ENCODE measurements around the gene NDN.
"Not testable (repeated sequence)": the region's sequence is repeated elsewhere in the genome, so short reads cannot be mapped to it uniquely, and the experiment has no call there.

NDN gene, protein sequence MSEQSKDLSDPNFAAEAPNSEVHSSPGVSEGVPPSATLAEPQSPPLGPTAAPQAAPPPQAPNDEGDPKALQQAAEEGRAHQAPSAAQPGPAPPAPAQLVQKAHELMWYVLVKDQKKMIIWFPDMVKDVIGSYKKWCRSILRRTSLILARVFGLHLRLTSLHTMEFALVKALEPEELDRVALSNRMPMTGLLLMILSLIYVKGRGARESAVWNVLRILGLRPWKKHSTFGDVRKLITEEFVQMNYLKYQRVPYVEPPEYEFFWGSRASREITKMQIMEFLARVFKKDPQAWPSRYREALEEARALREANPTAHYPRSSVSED

GRCh38 chr15:23687143-23687470 lies at the start of gene NDN:
NDN (minus strand) TSS chr15:23687305; CDS start chr15:23687217, 88 bp downstream.
- DNase-seq, result peak; percentile 82

- DNase-seq, result no peak
These were observed 49.0 kb upstream of the NDN start for GRCh38 chr15:23736033-23736673.

- no peak for DNase-seq
These were observed 47.8 kb upstream of the NDN start for GRCh38 chr15:23734862-23735261.

GRCh38 chr15:23713874-23714656 lies 27.0 kb upstream of the NDN start:
- DNase-seq, result not testable (repeated sequence)

GRCh38 chr15:23708332-23708731 lies 21.2 kb upstream of the NDN start:
- DNase-seq, result no peak

GRCh38 chr15:23695282-23695681 lies 8.2 kb upstream of the NDN start:
- DNase-seq, result no peak

DNA sequence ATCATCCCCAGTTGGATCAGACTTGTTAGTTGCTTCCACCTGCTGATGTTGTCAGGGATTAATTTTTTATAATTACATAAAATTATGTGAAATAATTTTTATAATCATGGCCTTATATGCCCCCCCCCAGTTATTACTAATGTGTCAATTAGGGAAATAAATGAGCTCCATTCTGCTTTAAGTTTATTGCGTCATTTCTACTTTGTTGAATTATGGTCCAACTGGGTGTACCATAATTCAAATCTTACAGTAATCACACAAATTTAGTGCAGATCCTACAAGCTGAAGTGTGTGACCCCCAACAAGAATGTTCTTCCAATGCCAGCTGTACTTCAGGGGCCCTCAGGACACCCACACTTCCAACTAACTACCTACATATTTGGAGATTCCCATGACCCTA lies 7.5 kb upstream of the NDN start:
- no peak for DNase-seq

- DNase-seq, result peak; percentile 95
These were observed 3.3 kb upstream of the NDN start for GRCh38 chr15:23690450-23690852.

DNA sequence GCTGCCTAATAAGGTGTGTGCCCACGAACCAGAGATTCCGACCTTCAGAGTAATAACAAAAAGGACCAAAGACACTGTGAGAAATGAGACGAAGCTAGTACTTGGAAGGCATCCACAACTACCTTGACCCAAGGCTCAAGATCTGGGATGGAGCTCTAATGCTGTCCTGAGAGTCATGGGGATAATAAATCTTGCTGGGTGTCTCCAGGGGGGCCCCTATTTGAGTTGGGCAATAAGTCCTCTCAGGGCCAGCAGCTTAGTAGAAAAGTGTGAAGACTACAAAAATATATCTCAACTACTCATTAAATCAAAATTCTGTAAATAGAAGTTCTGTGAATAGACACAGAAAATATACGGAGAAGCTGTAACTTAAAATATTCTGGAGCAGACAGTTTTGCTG lies 2.9 kb upstream of the NDN start:
- DNase-seq, result no peak

- no peak for DNase-seq
These were observed 501 bp downstream of the NDN start for GRCh38 chr15:23686466-23687142.

DNA sequence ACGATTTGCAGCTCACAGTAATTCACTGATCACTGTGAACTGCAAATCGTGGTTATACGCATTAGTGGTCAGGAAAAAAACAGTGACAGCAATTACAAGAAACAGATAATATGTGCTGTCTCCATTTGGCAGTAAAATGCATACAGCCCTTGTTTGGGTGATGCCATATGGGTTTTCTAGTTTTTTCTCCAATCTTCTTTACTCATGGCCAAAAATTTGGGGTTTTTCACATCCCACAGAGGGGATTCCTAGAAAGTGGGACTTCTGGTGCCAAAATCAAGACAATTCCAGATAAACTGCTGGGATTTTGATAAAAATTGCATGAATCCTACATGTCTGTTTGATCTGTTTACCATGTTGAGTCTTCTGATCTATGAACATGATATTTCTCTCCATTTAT lies 15.6 kb downstream of the NDN start:
- no peak for DNase-seq

DNA sequence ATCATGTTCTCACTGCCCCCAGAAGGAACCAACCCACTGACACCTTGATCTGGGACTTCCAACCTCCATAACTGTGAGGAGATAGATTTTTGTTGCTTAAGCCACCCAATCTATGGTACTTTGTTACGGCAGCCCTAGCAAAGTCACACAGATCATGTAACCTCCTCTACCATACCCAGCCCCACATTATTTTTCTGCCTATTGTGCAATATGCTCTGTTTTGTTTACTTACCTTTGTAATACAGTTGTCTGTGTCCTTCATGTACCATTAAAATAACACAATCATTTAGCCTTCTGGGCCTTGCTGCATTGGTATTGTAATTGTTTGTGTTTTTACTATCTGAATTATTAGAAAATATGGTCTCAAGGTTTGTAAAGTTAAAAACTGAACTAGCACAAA lies 16.1 kb downstream of the NDN start:
- no peak for DNase-seq

DNA sequence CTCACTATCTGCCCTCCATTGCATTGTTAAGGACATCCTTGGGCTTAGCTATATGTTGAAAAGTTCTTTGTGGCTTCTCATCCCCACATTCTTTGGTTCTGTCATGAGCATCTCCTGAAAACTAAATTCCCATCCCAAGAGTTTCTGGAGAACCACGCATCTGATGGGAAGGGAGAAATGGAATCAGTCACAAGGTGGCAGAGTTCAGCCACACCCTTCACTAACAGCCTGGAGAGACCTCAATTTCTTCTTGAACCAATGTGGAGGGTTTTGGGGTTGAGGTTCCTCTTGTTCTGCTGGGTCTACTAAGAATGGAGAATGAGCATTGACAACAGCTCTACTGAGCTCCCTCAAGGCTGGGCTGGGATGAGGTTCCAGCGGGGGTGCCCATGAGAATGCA lies 23.9 kb downstream of the NDN start:
- no peak for DNase-seq

DNA sequence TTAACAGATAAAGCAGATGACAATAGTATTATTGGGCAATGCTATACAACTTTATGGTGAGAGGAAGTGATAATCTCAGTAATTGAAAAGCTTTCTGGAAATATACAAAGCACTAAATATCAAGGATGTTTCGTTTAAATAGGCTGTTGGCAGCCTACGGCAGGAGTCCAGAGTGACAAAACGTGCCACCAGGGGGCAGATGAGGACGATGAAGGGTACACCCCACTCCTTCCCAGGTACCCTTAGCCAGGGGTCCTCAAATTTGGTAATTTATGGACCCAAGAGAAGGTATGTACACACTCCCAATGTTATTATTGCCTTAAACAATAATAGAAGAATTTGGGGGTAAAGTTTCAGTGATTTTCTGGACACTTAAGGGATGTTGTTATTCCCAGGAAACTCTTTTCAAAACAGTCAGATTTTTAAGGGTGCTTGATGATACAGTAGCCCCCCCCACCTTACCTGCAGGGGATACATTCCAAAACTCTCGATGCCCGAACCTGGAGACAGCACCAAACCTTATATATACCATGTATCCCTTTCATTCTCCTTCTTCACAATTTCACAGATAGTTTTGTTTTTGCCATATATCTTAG lies 38.1 kb downstream of the NDN start:
- DNase-seq, result peak; percentile 44

DNA sequence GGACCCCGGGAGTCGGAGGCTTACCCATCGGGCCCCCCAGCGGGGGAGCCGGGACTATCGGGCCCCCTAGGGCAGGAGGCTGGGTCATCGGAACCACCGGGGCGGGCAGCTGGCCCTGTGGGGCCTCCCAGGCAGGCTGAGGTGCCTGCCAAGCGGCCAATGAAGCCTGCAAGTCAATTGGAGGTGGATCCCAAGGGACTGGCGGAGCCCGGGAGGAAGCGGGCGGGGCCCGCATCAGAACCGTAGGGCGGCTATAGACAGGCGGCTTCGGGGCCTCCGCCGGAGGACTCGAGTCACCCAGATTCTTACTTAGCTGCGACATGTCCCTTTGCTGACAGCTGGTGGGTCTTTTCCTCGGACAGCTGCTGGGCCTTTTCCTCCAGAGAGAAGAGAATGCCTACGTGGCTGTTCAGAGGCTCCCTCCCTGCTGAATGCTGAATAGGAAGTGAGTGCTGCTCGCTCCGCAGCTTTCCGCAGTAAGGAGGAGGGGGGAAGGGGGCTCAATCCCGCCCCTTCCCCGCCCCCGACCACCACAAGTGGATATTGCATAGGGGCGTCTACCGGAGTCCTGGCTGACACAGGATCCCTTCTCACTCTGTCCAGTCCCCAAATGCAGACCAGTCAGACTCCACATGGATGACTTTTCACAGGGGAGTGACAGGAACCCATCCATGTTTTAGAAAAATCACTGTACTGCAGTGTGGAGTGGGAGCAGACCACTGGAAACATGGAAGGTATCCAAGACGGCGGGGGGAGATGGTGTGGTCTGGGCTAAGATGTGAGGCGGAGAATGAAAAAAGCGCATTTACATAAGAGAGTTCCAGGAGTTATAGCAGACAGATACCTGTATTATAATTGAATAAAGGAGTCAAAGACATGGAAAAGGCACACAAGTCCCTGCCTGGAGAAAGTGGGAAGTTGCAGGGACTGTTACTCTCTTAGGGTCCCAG lies 39.4 kb downstream of the NDN start, which contains the start of gene MAGEL2:
MAGEL2 (minus strand) TSS at position 447 of the 950 bp plus-strand sequence; CDS start at position 322, 125 bp downstream.
- peak; percentile 87 for DNase-seq

- DNase-seq, result no peak
These were observed 40.2 kb downstream of the NDN start for GRCh38 chr15:23647001-23647295.

- DNase-seq, result no peak
These were observed 40.7 kb downstream of the NDN start for GRCh38 chr15:23646165-23647000.

GRCh38 chr15:23645371-23646164 lies 41.5 kb downstream of the NDN start:
- peak; percentile 35 for DNase-seq

- no peak for DNase-seq
These were observed 42.3 kb downstream of the NDN start for GRCh38 chr15:23644829-23645228.

Measured in right hindlimb (tissue), 1 donor.